Sigmoid colon (tissue), 4 donors: Measurements from ENCODE around the gene ROBO1.

ENCODE experiments used
- CTCF ChIP-seq, 4 experiments: fragments of 450-650 bp in 3 of 4; fragments of 200-600 bp in 1 of 4; IDR thresholded peaks; one replicate each; pipeline ENCODE4 v1.5.1; 2016 to 2019; ENCODE audit warnings: antibody characterized with exemption in 4 of 4, mild to moderate bottlenecking in 3 of 4, moderate library complexity in 2 of 4
- POLR2A ChIP-seq, 2 donors: fragments of 450-650 bp; IDR thresholded peaks; one replicate each; pipeline ENCODE4 v1.6.1; 2016; ENCODE audit warnings: antibody characterized with exemption in 2 of 2, mild to moderate bottlenecking in 2 of 2, moderate library complexity in 2 of 2
- POLR2AphosphoS5 ChIP-seq, 4 donors: sonication (generic); formaldehyde crosslinking; IDR thresholded peaks; one replicate each; pipeline ENCODE4 v1.6.1; 2017; ENCODE audit warnings: antibody characterized with exemption in 4 of 4

- no peak for TF ChIP-seq POLR2A (IDR thresholded peaks at IDR 0.05)
- TF ChIP-seq CTCF (IDR thresholded peaks at IDR 0.05): no peak
- TF ChIP-seq POLR2AphosphoS5 (IDR thresholded peaks at IDR 0.05): no peak
Measured at GRCh38 chr3:78895528-78895927, 872.3 kb downstream of the ROBO1 start.
